Ovary (tissue), 9 donors: ENCODE results near the gene APOA1. TPM values are rescaled to one million over a fixed set of nuclear protein-coding genes. Genes with fewer than 3 reads are reported as not detected.
A peak's percentile ranks its signal among the peaks of the same experiment; 100 is the strongest.

Experiments used
- DNase-seq, 5 donors: peaks; one replicate each; pipeline ENCODE4 v3.0.0-alpha.2; 2019 to 2020
- H3K27ac ChIP-seq, 2 donors: fragments of 200-600 bp; one replicate each; pipeline versions ENCODE4 v1.5.1 to v1.8.0; 2019 to 2022
- H3K27me3 ChIP-seq: fragments of 200-600 bp; one replicate; pipeline ENCODE4 v1.8.0; 2022
- H3K36me3 ChIP-seq: fragments of 200-600 bp; sonication (generic); one replicate; pipeline ENCODE4 v1.5.1; 2019
- H3K4me1 ChIP-seq: one replicate; pipeline ENCODE4 v1.8.1; 2013; ENCODE audit warnings: mild to moderate bottlenecking, moderate library complexity; ENCODE audit not compliant: insufficient read depth
- H3K4me3 ChIP-seq: fragments of 200-600 bp; sonication (generic); one replicate; pipeline ENCODE4 v1.5.1; 2017
- H3K9me3 ChIP-seq, 2 donors: fragments of 200-600 bp in 1 of 2; sonication (generic) in 1 of 2; one replicate each; pipeline versions ENCODE4 v1.5.1 to v1.8.1; 2013 to 2019; ENCODE audit warnings: mild to moderate bottlenecking in 1 of 2, moderate library complexity in 1 of 2
- EP300 ChIP-seq: sonication (generic); formaldehyde crosslinking; IDR thresholded peaks from one replicate; pipeline ENCODE4 v1.6.1; 2017; ENCODE audit warnings: antibody characterized with exemption
- POLR2A ChIP-seq: fragments of 450-650 bp; IDR thresholded peaks from one replicate; pipeline ENCODE4 v1.6.1; 2017; ENCODE audit warnings: antibody characterized with exemption, mild to moderate bottlenecking, moderate library complexity
- WGBS, 3 donors: extraction: QIAGEN DNeasy Blood & Tissue Kit in 1 of 3; methylation state at CpG; one replicate each; pipeline versions ENCODE4 v1.1.5 to v1.1.7; 2013 to 2017; 5-methylcytosine and 5-hydroxymethylcytosine counted together
- intact Hi-C, 4 donors: fragments of 100-400 bp; cut with DNase I; formaldehyde crosslinking; loops; one replicate each; pipeline versions ENCODE4 v1.11.0 to v1.15.1; 2022 to 2023
- polyA plus RNA-seq, 2 donors: library from polyadenylated mRNA; stranded (reverse); fragments of 200-250 nt in 1 of 2; fragments of 350-450 nt in 1 of 2; fragmentation: Illumina TruSeq in 1 of 2; extraction: RNeasy Lipid Tissue Mini Kit (QIAGEN cat#74804) in 1 of 2; gene quantifications; one replicate each; pipeline ENCODE4 v1.2.3, GENCODE V29; 2013 to 2014
- total RNA-seq, 7 donors: library from RNA; depleted of rRNA in 2 of 7; stranded (reverse); fragments of >200 nt in 2 of 7; fragmentation: NEBNext Ultra II Directional in 3 of 7; extraction: Animal tissue kit (Norgen Biotek cat#: 25700) in 3 of 7; gene quantifications; one replicate each; pipeline versions ENCODE4 v1.1.0 to v1.2.4, GENCODE V29; 2016 to 2023
- TF ChIP-seq, protein P1 (sequence below), 3 donors: fragments of 450-650 bp in 2 of 3; fragments of 200-600 bp in 1 of 3; IDR thresholded peaks; one replicate each; pipeline versions ENCODE4 v1.5.1 to v1.8.0; 2016 to 2022; ENCODE audit warnings: antibody characterized with exemption in 3 of 3, mild to moderate bottlenecking in 1 of 3
- donor health status: DM: no; HTN: no; CAD: no; lungs with moderate emphysema.
- donor health status: DM: no; HTN: no; CAD: no.
- donor health status: Bipolar disorder and iron deficiency.
- donor health status: DM: yes; HTN: yes; CAD: no.
- donor health status: DM: no; HTN: no; CAD: no.
- donor health status: DM: yes; HTN: yes; CAD: no.

The APOA1 gene
- total and polyA plus RNA-seq, 9 donors, result 5.3 to 42.8 (median 19.0) TPM

DNA sequence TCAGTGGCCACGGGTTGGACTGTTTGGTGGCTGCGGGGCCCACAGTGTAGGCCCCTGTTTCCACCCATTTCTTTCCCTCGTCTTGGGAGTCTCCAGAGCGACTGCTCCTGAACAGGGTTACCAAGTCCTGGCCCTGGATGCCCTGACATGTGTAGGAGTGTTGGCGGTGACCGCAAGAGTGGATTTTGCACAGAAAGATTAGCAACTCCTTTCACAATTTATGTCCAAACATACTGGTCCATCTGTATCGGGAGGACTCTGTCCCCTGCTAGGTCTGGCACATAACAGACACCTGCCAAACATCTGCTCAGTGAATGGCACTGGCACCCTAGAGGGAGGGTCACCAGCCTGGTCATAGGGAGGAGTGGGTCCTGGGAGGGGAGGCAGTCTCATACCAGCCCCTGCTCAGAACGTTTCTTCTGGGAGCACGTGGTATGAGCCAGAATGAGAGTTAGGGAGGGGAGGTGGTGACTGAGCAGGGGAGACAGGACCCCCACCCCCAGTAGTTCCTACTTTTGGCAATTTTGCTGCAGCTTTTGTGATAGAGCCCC lies 3.4 kb upstream of the APOA1 start:
- intact Hi-C loops, result no loop called here
- no peaks in the 10 kb centered on the region for H3K27me3 ChIP-seq
- DNase-seq, result peak in 2 of 5 donors; percentile 10 to 17
- no peaks in the 10 kb centered on the region for H3K9me3 ChIP-seq
- no peak overlapping the region for H3K27ac ChIP-seq
- peaks cover 27% of the 10 kb centered on the region for H3K4me1 ChIP-seq
- TF ChIP-seq EP300 (no peak), POLR2A (no peak)
- TF ChIP-seq, protein P1, sequence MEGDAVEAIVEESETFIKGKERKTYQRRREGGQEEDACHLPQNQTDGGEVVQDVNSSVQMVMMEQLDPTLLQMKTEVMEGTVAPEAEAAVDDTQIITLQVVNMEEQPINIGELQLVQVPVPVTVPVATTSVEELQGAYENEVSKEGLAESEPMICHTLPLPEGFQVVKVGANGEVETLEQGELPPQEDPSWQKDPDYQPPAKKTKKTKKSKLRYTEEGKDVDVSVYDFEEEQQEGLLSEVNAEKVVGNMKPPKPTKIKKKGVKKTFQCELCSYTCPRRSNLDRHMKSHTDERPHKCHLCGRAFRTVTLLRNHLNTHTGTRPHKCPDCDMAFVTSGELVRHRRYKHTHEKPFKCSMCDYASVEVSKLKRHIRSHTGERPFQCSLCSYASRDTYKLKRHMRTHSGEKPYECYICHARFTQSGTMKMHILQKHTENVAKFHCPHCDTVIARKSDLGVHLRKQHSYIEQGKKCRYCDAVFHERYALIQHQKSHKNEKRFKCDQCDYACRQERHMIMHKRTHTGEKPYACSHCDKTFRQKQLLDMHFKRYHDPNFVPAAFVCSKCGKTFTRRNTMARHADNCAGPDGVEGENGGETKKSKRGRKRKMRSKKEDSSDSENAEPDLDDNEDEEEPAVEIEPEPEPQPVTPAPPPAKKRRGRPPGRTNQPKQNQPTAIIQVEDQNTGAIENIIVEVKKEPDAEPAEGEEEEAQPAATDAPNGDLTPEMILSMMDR (IDR thresholded peaks at IDR 0.05), result no peak
- no peak overlapping the region for H3K4me3 ChIP-seq
- H3K36me3 ChIP-seq, result no peaks in the 10 kb centered on the region
- WGBS, 3 donors, result 47 to 54% (median 47%) methylated on average over 9 of the region's 9 CpGs

DNA sequence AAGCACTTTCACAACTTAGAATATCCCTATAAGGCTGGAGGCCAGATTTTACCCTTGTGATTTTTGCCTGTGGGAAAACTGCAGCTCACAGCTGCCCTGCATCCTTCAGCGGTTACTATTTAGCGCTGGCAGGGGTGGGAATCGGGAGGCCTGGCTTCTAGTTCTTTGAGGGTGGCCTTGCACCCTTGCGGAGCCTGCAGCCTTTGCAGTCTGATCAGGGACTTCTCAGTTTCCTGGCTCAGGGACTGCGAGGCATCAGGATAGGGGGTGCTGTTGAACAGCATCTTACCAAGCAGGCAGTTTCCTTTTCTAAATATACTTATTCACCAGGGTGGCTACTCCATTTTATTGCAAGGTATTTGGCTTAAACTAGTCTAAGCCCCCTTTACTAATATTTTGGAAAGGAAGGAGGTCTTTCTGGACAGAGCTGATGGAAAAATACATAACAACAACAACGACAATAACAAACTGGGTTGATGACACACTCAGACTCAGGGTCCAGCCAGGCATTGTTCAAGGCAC lies 2.9 kb upstream of the APOA1 start:
- DNase-seq, result peak in 2 of 5 donors; percentile 30 to 41

DNA sequence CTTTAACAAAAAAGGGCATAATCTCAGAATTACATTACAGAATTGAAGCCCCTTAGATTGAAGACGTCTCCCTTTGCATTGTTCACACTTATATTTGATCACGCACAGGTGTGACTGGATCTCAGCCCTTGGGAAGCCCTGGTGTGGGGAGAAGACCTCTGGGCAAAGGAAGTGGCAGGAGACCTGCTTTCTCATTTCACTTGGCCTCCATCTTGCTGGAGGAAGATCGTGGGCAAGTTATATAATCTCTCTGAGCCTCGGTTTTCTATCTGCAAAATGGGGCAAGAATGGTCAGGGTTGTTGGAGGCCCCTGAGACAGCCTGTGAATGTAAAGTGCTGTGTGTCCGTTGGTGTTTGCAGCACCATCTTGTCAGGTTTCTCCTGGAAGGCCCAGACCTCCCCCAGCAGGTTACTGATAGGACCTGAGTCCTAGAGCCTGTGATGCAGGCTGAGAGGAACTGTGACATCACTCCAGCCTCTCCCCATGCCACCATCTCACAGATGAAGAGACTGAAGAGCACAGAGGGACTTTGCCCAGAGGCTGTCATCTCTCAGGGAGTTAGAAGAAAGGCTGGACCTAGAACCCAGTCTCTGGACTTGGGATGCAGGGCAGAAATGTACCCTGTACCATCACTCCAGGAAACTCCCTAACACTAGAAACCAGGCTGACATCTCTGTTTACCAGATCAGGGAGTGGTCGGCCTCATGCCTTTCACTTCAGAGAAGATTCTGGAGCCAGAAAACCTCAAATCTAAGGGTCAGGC lies 1.1 kb upstream of the APOA1 start:
- Histone ChIP-seq H3K27ac (peak overlapping the region in 1 of 2 donors; percentile 80), H3K4me3 (no peak overlapping the region), H3K9me3 (no peaks in the 10 kb centered on the region), H3K27me3 (no peaks in the 10 kb centered on the region), H3K4me1 (peaks cover 33% of the 10 kb centered on the region), H3K36me3 (no peaks in the 10 kb centered on the region)
- TF ChIP-seq EP300, result no peak
- no peak for TF ChIP-seq POLR2A
- TF ChIP-seq, protein P1 (IDR thresholded peaks at IDR 0.05), result no peak
- 88 to 92% (median 89%) methylated on average over 6 of the region's 6 CpGs for WGBS, 3 donors
- DNase-seq, result no peak
- intact Hi-C loops, result loop anchor here in 3 of 4 donors (5.0 kb wide), 1 partner anchor 46 kb away; the partner anchor contains the start of gene APOA5 (in 3 of the 3)

More for the DNA sequence above, 2.9 kb upstream of the APOA1 start:
- Histone ChIP-seq H3K4me1 (peaks cover 29% of the 10 kb centered on the region), H3K27ac (no peak overlapping the region), H3K36me3 (no peaks in the 10 kb centered on the region), H3K27me3 (no peaks in the 10 kb centered on the region), H3K9me3 (no peaks in the 10 kb centered on the region), H3K4me3 (no peak overlapping the region)
- TF ChIP-seq EP300, result no peak
- WGBS, 3 donors, result 18 to 42% (median 30%) methylated on average over 6 of the region's 6 CpGs
- intact Hi-C loops, result no loop called here

DNA sequence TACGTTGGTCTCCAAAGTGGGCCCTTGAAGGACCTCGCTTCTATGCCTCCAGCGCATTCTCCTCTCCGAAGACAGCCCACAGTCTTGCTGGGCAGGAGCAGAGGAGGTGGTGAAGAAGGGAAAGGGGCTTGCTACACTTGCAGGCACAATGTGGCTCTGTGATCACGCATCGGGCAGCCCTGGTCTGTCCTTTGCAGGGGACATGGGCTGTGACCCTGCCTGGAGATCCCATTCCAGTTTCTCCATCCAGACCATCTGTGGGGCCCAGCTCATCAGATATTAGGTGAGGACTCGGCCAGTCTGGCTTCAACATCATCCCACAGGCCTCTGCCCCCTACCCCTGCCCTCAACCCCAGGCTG lies 810 bp downstream of the APOA1 start:
- H3K27me3 ChIP-seq, result no peaks in the 10 kb centered on the region
- H3K27ac ChIP-seq, result peak overlapping the region; percentile 44 to 80
- H3K36me3 ChIP-seq, result no peaks in the 10 kb centered on the region
- no peak for DNase-seq
- TF ChIP-seq EP300 (no peak), POLR2A (no peak)
- TF ChIP-seq, protein P1 (IDR thresholded peaks at IDR 0.05), result no peak
- WGBS, 3 donors, result 65 to 77% (median 75%) methylated on average over 7 of the region's 7 CpGs
- no peak overlapping the region for H3K4me3 ChIP-seq
- intact Hi-C loops, result loop anchor here in 3 of 4 donors (5.0 kb wide), 1 partner anchor 44 kb away; the partner anchor contains the start of gene APOA5 (in 3 of the 3)
- peaks cover 33% of the 10 kb centered on the region for H3K4me1 ChIP-seq
- no peaks in the 10 kb centered on the region for H3K9me3 ChIP-seq
